Activated T-cell treated with anti-CD3 and anti-CD28 coated beads, Interleukin-2, amount 50 U/mL, for 24 hours (primary cell): ENCODE results near the gene SIMC1.
A peak's percentile ranks its signal among the peaks of the same experiment; 100 is the strongest.

Source experiments
- DNase-seq: peaks from one replicate; pipeline ENCODE4 v3.0.0-alpha.2; 2020
- H3K27ac Mint-ChIP-seq: 2 replicates; pipeline ENCODE4 v1.8.0; 2020; ENCODE audit warnings: mild to moderate bottlenecking, mixed read lengths
- H3K27me3 Mint-ChIP-seq: 2 replicates; pipeline ENCODE4 v1.8.0; 2020; ENCODE audit warnings: mixed read lengths
- H3K36me3 Mint-ChIP-seq: 2 replicates; pipeline ENCODE4 v1.8.0; 2020; ENCODE audit warnings: low read depth, mixed read lengths
- H3K4me1 Mint-ChIP-seq: 2 replicates; pipeline ENCODE4 v1.8.0; 2020; ENCODE audit warnings: low read depth, mixed read lengths
- H3K4me3 Mint-ChIP-seq: 2 replicates; pipeline ENCODE4 v1.8.0; 2020; ENCODE audit warnings: mild to moderate bottlenecking, moderate library complexity, mixed read lengths
- H3K9me3 Mint-ChIP-seq: 2 replicates; pipeline ENCODE4 v1.8.0; 2020; ENCODE audit warnings: mixed read lengths

The SIMC1 gene

DNA sequence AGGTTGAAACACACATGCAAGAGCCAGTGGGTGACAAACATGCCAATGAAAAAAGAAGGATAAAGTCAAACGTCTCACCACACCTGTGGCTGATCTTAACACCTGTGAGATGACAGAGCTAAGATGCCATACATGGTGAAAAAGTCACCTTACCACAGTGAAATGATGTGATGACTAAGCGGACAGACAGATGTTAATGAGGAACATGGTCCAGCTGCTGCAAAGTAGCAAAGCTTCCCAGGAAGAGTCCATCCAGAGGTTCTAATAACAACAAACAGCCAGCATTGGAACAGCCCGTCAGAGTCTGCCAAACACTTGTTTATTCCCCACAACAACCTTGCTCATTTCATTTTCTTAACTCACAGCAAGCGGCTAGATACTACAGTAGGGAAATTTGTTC lies 121.4 kb downstream of the SIMC1 start:
- Mint-ChIP-seq H3K4me1 (peaks cover 40% of the 10 kb centered on the region), H3K36me3 (peaks cover 57% of the 10 kb centered on the region), H3K27ac (peak overlapping the region; percentile 84), H3K4me3 (peak overlapping the region; percentile 99), H3K9me3 (no peaks in the 10 kb centered on the region), H3K27me3 (no peaks in the 10 kb centered on the region)
- no peak for DNase-seq

DNA sequence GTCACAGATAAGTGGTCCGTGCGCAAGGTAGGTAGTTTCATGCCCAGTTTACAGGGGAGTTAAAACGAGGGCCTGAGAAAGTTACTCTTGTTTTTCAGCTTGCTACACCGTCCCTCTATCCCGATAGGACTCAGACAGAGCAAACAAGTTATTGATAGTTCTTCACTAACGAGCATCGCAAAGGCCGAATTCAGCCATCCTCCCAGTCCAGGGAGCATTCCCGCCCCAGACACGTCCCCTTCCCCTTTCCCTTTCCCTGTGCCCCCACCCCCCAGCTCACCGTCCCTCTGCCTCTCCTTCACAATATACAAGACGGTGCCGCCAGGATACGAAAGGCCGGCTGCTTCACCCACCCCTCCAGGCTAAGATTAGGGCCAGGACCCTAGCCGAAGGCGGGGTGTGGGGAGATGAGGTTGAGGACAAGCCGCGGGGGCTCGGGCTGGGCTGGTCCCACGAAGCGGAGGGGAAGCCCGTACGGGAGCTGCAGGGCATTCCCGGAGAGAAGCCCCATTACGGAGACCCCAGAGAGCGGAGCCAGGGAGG lies 122.7 kb downstream of the SIMC1 start:
- Mint-ChIP-seq H3K36me3 (peaks cover 44% of the 10 kb centered on the region), H3K27me3 (no peaks in the 10 kb centered on the region), H3K9me3 (no peaks in the 10 kb centered on the region), H3K4me1 (peaks cover 36% of the 10 kb centered on the region), H3K4me3 (peak overlapping the region; percentile 99), H3K27ac (peak overlapping the region; percentile 99)
- no peak for DNase-seq

DNA sequence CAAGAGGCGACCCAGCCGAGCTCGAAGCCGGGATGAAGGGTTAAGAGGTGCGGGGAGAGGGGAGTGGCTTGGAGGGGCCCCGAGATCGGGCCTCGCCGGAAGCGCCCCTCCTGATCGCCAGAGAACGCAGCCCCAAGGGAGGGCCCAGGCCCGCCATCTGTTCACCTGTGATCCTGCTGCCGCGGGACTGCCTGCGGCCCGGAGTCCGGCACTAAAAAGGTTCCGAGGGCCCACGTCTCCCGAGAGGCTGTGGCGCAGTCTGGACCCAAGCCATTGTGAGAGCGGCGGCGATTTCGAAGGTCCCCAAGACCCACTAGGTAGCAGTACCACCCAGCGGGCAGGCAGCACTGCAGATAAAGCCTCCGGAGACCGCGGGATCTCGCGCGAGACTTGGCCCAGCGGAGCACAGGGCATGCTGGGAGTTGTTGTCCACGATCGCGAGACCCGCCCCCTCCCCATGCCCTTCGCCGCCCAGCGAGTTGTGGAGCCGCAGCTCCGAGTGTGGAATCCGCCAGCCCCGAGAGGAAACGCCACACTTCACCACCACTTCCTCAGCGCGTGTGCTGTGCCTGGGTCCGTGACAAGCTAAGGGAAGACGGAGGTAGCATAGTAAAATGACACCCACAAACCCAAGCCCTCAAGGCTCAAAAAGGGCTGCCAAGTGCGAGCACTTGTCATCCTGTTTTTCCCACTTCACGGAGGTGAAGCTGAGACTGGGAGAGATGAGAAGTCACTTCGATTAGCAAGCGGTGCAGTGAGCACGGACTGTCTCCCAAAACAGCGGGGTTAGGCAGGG lies 123.4 kb downstream of the SIMC1 start, which contains the start of gene KIAA1191:
TSS of gene KIAA1191 (minus strand) at position 328 of the 796 bp plus-strand sequence. CDS start 2,256 bp downstream, outside the sequence.
- Mint-ChIP-seq H3K27ac (peak within 1 kb of the TSS; percentile 99), H3K4me1 (peaks cover 37% of the 10 kb centered on the region), H3K4me3 (peak within 1 kb of the TSS; percentile 99), H3K9me3 (no peaks in the 10 kb centered on the region), H3K36me3 (peaks cover 40% of the 10 kb centered on the region), H3K27me3 (no peaks in the 10 kb centered on the region)
- peak; percentile 93 for DNase-seq

DNA sequence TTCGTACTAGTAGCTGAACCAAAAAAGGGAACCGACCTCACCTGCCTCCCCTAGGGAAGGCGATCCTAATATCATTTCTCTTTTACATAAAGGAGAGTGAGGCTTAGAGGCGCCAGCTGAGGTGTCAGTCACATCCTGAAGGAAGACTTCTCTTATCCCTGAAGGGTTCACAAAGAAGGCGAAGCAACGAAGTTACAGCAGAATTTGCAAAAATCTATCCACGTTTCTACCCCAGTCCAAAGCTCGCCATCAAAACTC lies 123.9 kb downstream of the SIMC1 start:
- Mint-ChIP-seq H3K27me3 (no peaks in the 10 kb centered on the region), H3K4me3 (peak overlapping the region; percentile 99), H3K36me3 (peaks cover 39% of the 10 kb centered on the region), H3K4me1 (peaks cover 39% of the 10 kb centered on the region), H3K9me3 (no peaks in the 10 kb centered on the region), H3K27ac (peak overlapping the region; percentile 99)
- DNase-seq: no peak

DNA sequence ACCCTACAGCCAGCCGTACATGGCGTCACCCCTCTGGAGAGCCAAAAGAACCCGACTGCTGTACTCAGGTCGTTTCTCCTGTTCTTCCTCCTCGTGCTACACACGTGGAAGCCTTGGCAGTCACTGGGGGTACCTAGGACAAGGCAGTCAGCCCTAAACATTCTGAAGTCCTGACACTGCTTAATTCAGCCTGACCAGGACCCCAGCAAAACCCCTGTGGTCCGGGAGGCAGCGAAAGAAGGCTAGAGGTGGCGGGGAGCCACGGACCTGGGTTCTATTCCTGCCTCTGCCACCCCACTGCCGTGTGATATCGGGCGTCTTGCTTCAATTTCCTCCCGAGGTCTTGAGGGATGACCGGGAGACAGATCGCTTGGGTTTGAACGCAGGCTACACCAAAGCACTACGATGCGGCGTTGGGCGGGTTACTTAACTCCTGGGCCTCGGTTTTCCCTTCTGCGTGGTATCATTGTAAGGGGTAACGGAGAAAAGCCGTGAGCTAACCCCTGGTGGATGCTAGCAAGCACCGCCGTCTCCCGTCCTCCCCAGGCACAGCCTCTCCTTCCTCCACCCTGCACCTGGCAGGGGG lies 126.6 kb downstream of the SIMC1 start:
- H3K9me3 Mint-ChIP-seq: no peaks in the 10 kb centered on the region
- H3K4me1 Mint-ChIP-seq: peaks cover 28% of the 10 kb centered on the region
- peaks cover 36% of the 10 kb centered on the region for H3K36me3 Mint-ChIP-seq
- DNase-seq: peak; percentile 35
- peak overlapping the region; percentile 77 for H3K4me3 Mint-ChIP-seq
- no peaks in the 10 kb centered on the region for H3K27me3 Mint-ChIP-seq
- peak overlapping the region; percentile 77 for H3K27ac Mint-ChIP-seq

DNA sequence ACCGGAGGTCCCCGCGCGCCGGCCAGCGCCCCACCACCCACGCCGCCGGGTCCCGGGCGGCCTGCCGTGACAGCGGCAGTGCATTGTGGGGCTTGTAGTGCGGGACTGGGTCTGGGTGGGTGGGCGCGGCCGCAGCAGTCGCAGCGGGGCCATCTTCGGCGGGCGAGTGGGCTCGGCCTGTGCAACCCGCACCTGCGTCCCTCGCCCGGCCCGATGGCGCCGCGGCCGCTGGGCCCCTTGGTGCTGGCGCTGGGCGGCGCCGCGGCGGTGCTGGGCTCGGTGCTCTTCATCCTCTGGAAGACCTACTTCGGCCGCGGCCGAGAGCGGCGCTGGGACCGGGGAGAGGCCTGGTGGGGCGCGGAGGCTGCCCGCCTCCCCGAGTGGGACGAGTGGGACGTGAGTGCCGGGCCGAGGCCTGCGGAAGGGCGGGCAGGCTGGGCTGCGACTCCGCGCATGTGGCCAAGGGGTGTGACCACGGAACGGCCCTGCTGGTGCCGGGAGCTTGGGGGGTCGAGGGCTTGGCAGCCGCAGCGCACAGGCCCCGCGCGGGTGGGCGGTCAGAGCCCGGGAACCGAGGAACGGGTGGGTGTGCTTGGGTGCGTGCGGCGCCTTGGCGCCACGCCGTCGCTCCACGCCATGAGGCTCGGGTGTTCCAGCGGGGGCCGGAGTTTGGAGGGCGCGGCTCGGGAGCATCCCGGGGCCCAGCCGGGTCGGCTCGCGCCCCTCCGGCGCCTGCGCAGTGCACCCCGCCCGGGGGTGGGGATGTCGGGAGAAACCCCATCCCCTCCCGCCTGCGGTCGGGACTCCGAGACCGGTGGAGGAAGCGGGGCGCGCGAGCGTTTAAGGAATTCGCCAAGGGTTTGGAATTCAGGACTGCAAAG lies 127.4 kb downstream of the SIMC1 start, which contains the start of gene ARL10:
TSS of gene ARL10 (plus strand) at position 137 of the 881 bp plus-strand sequence. CDS start at position 214, 77 bp downstream.
- peak within 1 kb of the TSS; percentile 77 for H3K4me3 Mint-ChIP-seq
- H3K9me3 Mint-ChIP-seq: no peaks in the 10 kb centered on the region
- peak; percentile 80 for DNase-seq
- no peaks in the 10 kb centered on the region for H3K27me3 Mint-ChIP-seq
- H3K36me3 Mint-ChIP-seq: peaks cover 43% of the 10 kb centered on the region
- peak within 1 kb of the TSS; percentile 77 for H3K27ac Mint-ChIP-seq
- peaks cover 28% of the 10 kb centered on the region for H3K4me1 Mint-ChIP-seq

DNA sequence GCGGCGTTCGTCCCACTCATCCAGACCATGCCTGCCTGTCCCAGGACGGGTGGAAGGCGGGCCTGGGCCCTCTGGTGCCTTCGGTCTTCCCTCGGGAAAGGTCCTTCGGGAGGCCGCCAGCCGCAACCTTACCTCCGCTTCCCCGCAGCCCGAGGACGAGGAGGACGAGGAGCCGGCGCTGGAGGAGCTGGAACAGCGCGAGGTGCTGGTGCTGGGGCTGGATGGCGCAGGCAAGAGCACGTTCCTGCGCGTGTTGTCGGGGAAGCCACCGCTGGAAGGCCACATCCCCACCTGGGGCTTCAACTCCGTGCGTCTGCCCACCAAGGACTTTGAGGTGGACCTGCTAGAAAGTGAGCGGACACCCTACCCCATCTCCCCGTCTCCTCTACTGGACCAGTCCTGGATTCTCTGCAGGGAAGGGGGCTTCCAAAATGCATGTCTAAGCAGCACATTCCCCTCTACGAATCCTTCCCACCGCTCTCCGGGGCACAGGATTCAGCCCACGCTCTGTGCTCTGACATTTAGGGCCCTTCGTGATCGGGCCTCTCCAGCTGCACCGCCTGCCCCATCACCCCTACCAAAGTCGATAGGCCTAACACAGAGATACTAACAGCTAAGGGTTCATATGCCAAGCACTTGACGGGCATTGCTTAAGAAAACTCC lies 128.1 kb downstream of the SIMC1 start:
- peak overlapping the region; percentile 72 for H3K27ac Mint-ChIP-seq
- H3K27me3 Mint-ChIP-seq: no peaks in the 10 kb centered on the region
- H3K4me1 Mint-ChIP-seq: peaks cover 28% of the 10 kb centered on the region
- H3K36me3 Mint-ChIP-seq: peaks cover 44% of the 10 kb centered on the region
- peak; percentile 42 for DNase-seq
- H3K9me3 Mint-ChIP-seq: no peaks in the 10 kb centered on the region
- H3K4me3 Mint-ChIP-seq: peak overlapping the region; percentile 77

DNA sequence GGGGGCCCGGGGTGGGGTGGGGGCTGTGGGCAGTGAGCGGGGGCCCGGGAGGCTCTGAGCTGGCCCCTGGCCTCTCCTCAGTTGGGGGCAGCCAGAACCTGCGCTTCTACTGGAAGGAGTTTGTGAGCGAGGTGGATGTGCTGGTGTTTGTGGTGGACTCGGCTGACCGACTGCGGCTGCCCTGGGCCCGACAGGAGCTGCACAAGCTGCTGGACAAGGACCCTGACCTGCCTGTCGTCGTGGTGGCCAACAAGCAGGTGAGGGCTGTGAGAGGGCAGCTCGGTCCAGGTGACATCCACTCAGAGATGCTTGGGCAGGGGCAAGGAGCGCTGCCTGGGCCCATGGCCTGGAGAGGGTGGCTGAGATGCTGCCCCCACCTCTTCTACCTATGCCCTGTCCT lies 130.5 kb downstream of the SIMC1 start:
- no peak for DNase-seq
- peaks cover 17% of the 10 kb centered on the region for H3K4me1 Mint-ChIP-seq
- H3K27me3 Mint-ChIP-seq: no peaks in the 10 kb centered on the region
- H3K36me3 Mint-ChIP-seq: peaks cover 63% of the 10 kb centered on the region
- no peaks in the 10 kb centered on the region for H3K9me3 Mint-ChIP-seq
- H3K27ac Mint-ChIP-seq: no peak overlapping the region
- H3K4me3 Mint-ChIP-seq: no peak overlapping the region

DNA sequence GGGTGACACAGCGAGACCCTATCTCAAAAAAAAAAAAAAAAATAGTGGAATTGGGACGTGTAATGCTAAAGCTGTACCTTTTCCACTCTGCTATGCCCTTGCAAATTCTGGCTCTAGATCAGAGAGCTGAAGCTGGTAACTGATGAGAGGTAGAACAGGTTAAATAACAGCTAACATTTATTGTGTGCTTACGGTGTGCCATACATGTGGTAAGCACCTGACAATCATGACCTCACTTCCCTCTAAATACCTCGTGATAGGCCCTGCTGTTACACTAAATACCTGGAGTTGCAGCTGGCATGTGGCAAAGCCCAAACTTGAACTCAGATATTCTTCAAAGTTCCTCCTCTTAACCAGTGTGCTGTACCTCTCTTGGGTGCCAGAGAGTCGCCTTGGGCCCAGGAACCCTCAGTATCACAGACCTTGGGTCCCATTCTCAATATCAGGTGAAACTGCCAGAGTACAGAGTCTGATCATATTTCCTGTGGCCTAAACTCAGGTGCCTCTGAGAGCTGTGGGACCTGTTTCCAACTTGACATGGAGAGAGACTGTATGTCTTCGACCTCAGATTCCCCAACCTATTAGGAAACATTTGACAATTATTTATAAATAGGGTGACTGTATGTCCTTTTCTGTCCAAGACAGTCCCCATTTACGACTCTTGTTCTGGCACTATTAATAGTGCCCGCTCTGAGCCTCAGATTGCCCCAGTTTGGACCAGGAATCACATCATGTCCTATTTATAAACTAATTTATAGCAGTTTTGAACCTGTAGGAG lies 131.9 kb downstream of the SIMC1 start:
- Mint-ChIP-seq H3K4me1 (peaks cover 12% of the 10 kb centered on the region), H3K27ac (peak overlapping the region; percentile 26), H3K4me3 (no peak overlapping the region), H3K9me3 (no peaks in the 10 kb centered on the region), H3K27me3 (no peaks in the 10 kb centered on the region), H3K36me3 (peaks cover 70% of the 10 kb centered on the region)
- DNase-seq: no peak

DNA sequence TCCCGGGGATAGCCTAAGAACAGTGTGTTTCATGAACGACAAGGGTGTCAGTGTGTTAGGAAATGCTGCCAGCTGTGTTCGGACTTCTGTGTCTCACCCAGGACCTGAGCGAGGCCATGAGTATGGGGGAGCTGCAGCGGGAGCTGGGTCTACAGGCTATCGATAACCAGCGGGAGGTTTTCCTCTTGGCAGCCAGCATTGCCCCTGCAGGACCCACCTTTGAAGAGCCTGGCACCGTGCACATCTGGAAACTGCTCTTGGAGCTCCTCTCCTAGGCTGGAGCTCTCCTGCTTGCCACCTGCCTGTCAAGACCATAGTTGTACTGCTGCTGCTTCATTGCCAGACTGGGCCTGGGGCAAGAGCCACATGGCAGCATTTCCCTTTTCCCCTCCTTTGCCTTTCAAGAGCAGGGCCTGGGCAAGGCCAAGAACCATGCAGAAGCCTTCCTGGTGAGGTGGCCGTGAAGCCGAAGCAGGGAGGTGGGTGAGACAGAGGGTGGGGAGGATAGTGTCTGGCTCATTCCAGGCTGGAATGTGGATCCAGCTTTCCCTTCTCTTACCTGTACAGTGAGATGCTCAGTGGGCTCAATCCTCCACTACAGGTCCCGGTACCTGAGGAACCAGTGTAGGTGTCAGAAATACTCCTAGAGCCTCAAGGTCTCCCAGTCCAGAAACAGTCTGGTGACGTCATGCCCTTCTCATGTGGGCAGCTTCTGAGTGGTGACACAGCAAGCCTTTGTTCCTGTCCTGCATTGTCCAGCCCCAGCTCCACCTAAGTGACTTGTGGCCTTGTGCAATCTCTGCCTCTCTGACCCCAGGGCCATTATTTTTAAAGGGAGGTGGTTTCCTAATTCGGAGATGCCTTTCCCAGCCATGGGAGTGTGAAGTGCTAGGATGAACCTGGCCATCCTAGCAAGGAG lies 133.7 kb downstream of the SIMC1 start:
- no peak for DNase-seq
- peaks cover 82% of the 10 kb centered on the region for H3K36me3 Mint-ChIP-seq
- H3K4me3 Mint-ChIP-seq: no peak overlapping the region
- no peaks in the 10 kb centered on the region for H3K9me3 Mint-ChIP-seq
- H3K27me3 Mint-ChIP-seq: no peaks in the 10 kb centered on the region
- H3K27ac Mint-ChIP-seq: no peak overlapping the region
- H3K4me1 Mint-ChIP-seq: peaks cover 7% of the 10 kb centered on the region

DNA sequence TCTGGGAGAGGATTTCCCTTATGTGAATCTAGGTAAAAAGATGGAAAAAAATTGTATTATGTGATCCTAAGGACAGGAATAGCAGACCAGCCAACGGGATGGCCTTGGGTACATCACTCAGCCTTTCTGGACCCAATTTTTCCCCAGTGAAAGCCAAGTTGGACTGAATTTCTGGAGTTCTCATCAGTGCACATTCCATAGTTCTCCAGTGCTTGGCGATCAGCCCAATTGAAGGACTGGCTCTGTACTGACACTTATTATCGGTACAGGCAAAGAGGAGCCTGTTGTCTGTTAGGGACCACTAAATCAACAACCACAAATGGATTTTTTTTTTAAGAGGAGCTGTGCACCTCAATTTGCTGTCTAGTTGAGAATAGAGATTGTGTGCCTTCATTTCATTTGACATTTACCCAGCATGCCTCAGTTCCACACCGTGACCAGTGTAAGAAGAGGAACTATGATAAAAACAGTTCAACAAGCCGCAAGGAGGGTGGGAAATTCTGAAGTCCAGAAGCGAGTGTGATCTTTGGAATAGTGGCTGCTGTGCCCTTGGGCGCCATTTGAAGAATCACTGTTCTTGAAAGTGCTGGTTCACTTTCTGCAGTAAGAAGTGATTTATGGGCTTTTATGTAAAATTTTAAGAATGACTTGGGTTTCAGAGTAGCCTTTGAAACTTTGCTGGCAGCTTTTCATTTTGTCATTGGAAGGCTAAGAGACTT lies 135.0 kb downstream of the SIMC1 start:
- no peaks in the 10 kb centered on the region for H3K27me3 Mint-ChIP-seq
- no peaks in the 10 kb centered on the region for H3K9me3 Mint-ChIP-seq
- H3K36me3 Mint-ChIP-seq: peaks cover 83% of the 10 kb centered on the region
- no peaks in the 10 kb centered on the region for H3K4me1 Mint-ChIP-seq
- H3K4me3 Mint-ChIP-seq: no peak overlapping the region
- no peak overlapping the region for H3K27ac Mint-ChIP-seq
- DNase-seq: no peak

DNA sequence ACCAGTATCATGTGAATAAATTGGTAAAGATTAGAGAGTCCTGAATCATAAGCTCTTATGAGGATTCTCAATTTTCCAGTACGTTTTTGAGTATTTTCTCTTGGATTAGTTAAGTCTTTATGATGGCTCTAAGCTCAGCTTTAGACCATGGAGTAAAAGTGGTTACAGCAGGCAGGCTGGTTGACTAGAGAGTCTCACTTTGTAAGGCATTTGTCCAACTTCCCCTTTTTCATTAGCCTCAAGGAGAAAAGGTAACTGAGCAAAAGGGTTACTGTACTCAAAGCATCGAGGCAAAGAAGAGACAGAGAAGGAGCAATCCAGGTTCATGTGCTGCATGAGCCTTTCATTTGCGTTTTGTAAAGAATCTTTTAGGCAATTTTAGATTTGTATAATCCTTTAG lies 141.7 kb downstream of the SIMC1 start:
- Mint-ChIP-seq H3K9me3 (no peaks in the 10 kb centered on the region), H3K27ac (no peak overlapping the region), H3K4me1 (peaks cover 2% of the 10 kb centered on the region), H3K4me3 (no peak overlapping the region), H3K27me3 (no peaks in the 10 kb centered on the region), H3K36me3 (peaks cover 95% of the 10 kb centered on the region)
- no peak for DNase-seq
